ENCODE measurements around the gene TLE4.

The TLE4 gene

GRCh38 chr9:79610791-79611614 lies 39.2 kb downstream of the TLE4 start:
- Histone ChIP-seq H3K36me3 (ENCODE audit: low read length) (no peaks in the 10 kb centered on the region), H3K9ac (ENCODE audit: low read length) (no peak overlapping the region), H3K9me2 (replicated peaks; ENCODE audit: insufficient read depth, low read length) (no peaks in the 10 kb centered on the region), H3F3A (ENCODE audit: insufficient read depth) (no peaks in the 10 kb centered on the region), H3K4me3 (ENCODE audit: insufficient read depth, low read length, poor library complexity, severe bottlenecking) (no peak overlapping the region), H3K27me3 (ENCODE audit: low read length) (no peaks in the 10 kb centered on the region), H4K20me1 (ENCODE audit: low read depth, low read length) (no peaks in the 10 kb centered on the region), H3K4me2 (ENCODE audit: low read depth, low read length, poor library complexity, severe bottlenecking) (no peak overlapping the region), H3K79me2 (ENCODE audit: insufficient read depth, low read length) (no peaks in the 10 kb centered on the region), H3K27ac (ENCODE audit: low read depth, low read length) (no peak overlapping the region), H2AFZ (ENCODE audit: low read depth, low read length, severe bottlenecking) (no peak overlapping the region), H3K9me3 (ENCODE audit: insufficient read depth, low read length) (no peaks in the 10 kb centered on the region)
- TF ChIP-seq EZH2phosphoT487 (conservative IDR thresholded peaks at IDR 0.05; ENCODE audit: low read length) (no peak), CTCF (IDR thresholded peaks at IDR 0.05; ENCODE audit: insufficient read depth, low read length, poor library complexity, severe bottlenecking) (no peak)

DNA sequence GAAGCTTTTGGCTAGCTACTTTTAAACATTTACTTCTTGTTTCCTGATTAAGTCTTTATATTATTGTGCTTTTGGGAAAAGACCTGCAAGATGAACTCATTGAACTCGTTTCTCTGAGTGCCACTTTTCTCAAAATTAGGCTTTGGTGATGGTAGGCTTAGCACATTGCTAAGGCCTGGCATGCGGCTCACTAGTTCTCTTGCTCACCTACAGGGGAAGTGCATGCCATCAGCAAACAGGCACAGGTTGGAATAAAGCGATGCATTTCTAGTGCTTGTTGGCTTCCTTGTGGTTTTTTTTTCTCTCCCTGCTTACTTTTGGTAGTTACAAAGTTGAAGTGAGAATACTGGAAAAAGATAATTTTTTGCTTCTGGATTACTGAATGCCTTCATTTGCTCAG lies 41.4 kb downstream of the TLE4 start:
- no peaks in the 10 kb centered on the region for H3K27me3 ChIP-seq (ENCODE audit: low read length)
- no peak overlapping the region for H3K4me2 ChIP-seq (ENCODE audit: low read depth, low read length, poor library complexity, severe bottlenecking)
- H4K20me1 ChIP-seq (ENCODE audit: low read depth, low read length) = no peaks in the 10 kb centered on the region
- no peak overlapping the region for H3K4me3 ChIP-seq (ENCODE audit: insufficient read depth, low read length, poor library complexity, severe bottlenecking)
- no peaks in the 10 kb centered on the region for H3K9me3 ChIP-seq (ENCODE audit: insufficient read depth, low read length)
- H3F3A ChIP-seq (ENCODE audit: insufficient read depth) = no peaks in the 10 kb centered on the region
- H2AFZ ChIP-seq (ENCODE audit: low read depth, low read length, severe bottlenecking) = no peak overlapping the region
- H3K27ac ChIP-seq (ENCODE audit: low read depth, low read length) = no peak overlapping the region
- H3K9ac ChIP-seq (ENCODE audit: low read length) = no peak overlapping the region
- H3K9me2 ChIP-seq (replicated peaks; ENCODE audit: insufficient read depth, low read length) = no peaks in the 10 kb centered on the region
- no peak for TF ChIP-seq CTCF (IDR thresholded peaks at IDR 0.05; ENCODE audit: insufficient read depth, low read length, poor library complexity, severe bottlenecking)
- no peak for TF ChIP-seq EZH2phosphoT487 (conservative IDR thresholded peaks at IDR 0.05; ENCODE audit: low read length)
- no peaks in the 10 kb centered on the region for H3K36me3 ChIP-seq (ENCODE audit: low read length)
- H3K79me2 ChIP-seq (ENCODE audit: insufficient read depth, low read length) = no peaks in the 10 kb centered on the region

GRCh38 chr9:79615038-79615437 lies 43.3 kb downstream of the TLE4 start:
- no peaks in the 10 kb centered on the region for H3F3A ChIP-seq (ENCODE audit: insufficient read depth)
- H3K79me2 ChIP-seq (ENCODE audit: insufficient read depth, low read length) = no peaks in the 10 kb centered on the region
- H3K36me3 ChIP-seq (ENCODE audit: low read length) = no peaks in the 10 kb centered on the region
- no peak overlapping the region for H2AFZ ChIP-seq (ENCODE audit: low read depth, low read length, severe bottlenecking)
- H3K9ac ChIP-seq (ENCODE audit: low read length) = no peak overlapping the region
- TF ChIP-seq EZH2phosphoT487 (conservative IDR thresholded peaks at IDR 0.05; ENCODE audit: low read length) = no peak
- no peak for TF ChIP-seq CTCF (IDR thresholded peaks at IDR 0.05; ENCODE audit: insufficient read depth, low read length, poor library complexity, severe bottlenecking)
- no peak overlapping the region for H3K4me3 ChIP-seq (ENCODE audit: insufficient read depth, low read length, poor library complexity, severe bottlenecking)
- H3K9me2 ChIP-seq (replicated peaks; ENCODE audit: insufficient read depth, low read length) = no peaks in the 10 kb centered on the region
- no peaks in the 10 kb centered on the region for H3K9me3 ChIP-seq (ENCODE audit: insufficient read depth, low read length)
- H3K27me3 ChIP-seq (ENCODE audit: low read length) = no peaks in the 10 kb centered on the region
- no peaks in the 10 kb centered on the region for H4K20me1 ChIP-seq (ENCODE audit: low read depth, low read length)
- no peak overlapping the region for H3K4me2 ChIP-seq (ENCODE audit: low read depth, low read length, poor library complexity, severe bottlenecking)
- H3K27ac ChIP-seq (ENCODE audit: low read depth, low read length) = no peak overlapping the region

Data from SU-DHL-6 (cell line).